ENCODE data around the gene SLC35E2B.
"Not testable (repeated sequence)": the region's sequence is repeated elsewhere in the genome, so short reads cannot be mapped to it uniquely, and the experiment has no call there.

GRCh38 chr1:1738799-1739337 lies 46.3 kb upstream of the SLC35E2B start:
- TF ChIP-seq POLR2A (IDR thresholded peaks at IDR 0.05; ENCODE audit: low read length); GATA1 (IDR thresholded peaks at IDR 0.05; ENCODE audit: low read depth, low read length): not testable (repeated sequence)

Measured in erythroblast (primary cell).